NCI-H510A treated with DMSO at 0.1 percent for 48 hours (cell line): ENCODE results near the gene STEAP3.
"Not testable (repeated sequence)": the region's sequence is repeated elsewhere in the genome, so short reads cannot be mapped to it uniquely, and the experiment has no call there.

Experiments
- DNase-seq: peaks from one replicate; lab custom pipeline; 2025; lab: John Stamatoyannopoulos, UW

STEAP3 gene

DNA sequence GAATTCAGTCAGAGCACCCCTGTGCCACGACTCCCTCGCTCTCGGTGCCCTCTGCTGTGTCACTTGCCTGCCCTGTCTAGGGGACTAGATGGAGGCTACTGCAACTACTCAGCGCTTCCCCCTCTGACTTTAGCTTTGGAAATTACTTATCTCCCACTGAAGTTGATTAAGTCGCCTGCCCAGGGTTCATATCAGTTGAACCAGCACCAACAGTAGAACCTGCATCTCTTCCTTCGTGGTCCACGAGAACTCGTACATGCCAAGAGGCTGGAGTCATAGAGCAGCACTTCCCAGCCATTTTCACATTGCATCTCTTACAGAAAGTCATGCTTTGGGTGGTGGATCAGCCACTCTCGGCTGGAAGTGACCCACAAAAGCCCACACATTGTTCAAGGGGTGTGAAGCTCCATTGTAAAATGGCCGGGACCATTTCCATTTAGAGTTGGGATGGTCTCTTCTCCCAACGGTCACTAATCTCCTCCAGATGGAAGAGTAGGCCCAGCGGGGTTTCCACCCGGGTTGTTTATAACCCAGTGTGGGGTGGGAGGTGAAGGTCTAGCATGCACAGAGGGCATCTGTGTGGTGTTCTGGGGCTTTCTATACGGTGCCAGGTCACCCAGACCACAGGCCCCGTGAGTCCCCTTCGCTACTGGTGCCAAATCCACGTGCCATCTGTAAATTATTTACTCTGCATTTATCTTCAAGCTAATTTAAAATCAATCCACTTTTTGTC lies 38.0 kb downstream of the STEAP3 start:
- DNase-seq: no peak

DNA sequence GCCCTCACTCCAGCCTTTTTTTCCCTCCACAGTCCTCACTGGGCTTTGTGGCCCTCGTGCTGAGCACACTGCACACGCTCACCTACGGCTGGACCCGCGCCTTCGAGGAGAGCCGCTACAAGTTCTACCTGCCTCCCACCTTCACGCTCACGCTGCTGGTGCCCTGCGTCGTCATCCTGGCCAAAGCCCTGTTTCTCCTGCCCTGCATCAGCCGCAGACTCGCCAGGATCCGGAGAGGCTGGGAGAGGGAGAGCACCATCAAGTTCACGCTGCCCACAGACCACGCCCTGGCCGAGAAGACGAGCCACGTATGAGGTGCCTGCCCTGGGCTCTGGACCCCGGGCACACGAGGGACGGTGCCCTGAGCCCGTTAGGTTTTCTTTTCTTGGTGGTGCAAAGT lies 39.4 kb downstream of the STEAP3 start:
- DNase-seq: no peak

DNA sequence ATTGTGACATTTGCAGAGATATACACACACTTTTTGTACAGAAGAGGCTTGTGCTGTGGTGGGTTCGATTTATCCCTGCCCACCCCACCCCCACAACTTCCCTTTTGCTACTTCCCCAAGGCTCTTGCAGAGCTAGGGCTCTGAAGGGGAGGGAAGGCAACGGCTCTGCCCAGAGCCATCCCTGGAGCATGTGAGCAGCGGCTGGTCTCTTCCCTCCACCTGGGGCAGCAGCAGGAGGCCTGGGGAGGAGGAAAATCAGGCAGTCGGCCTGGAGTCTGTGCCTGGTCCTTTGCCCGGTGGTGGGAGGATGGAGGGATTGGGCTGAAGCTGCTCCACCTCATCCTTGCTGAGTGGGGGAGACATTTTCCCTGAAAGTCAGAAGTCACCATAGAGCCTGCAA lies 40.0 kb downstream of the STEAP3 start:
- no peak for DNase-seq

DNA sequence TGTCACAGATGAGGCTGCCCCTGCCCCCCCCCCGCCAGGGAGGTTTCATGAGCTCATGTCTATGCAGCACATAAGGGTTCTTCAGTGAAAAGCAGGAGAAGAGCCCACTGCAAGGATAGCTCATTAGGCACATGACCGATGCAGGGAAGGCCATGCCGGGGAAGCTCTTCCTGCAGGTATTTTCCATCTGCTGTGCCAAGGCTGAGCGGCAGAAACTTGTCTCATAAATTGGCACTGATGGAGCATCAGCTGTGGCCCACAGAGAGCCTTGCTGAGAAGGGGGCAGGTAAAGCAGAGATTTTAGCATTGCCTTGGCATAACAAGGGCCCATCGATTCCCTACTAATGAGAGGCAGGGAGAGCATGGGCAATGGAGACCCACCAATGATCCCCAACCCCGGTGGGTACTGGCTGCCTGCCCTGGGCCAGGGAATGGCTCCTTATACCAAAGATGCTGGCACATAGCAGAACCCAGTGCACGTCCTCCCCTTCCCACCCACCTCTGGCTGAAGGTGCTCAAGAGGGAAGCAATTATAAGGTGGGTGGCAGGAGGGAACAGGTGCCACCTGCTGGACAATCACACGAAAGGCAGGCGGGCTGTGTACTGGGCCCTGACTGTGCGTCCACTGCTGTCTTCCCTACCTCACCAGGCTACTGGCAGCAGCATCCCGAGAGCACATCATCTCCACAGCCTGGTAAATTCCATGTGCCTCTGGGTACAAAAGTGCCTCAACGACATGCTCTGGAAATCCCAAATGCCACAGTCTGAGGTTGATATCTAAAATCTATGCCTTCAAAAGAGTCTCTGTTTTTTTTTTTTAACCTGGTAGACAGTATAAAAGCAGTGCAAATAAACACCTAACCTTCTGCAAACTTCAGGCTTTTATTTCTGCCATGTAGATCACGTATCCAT lies 41.4 kb downstream of the STEAP3 start:
- peak; percentile 74 for DNase-seq

DNA sequence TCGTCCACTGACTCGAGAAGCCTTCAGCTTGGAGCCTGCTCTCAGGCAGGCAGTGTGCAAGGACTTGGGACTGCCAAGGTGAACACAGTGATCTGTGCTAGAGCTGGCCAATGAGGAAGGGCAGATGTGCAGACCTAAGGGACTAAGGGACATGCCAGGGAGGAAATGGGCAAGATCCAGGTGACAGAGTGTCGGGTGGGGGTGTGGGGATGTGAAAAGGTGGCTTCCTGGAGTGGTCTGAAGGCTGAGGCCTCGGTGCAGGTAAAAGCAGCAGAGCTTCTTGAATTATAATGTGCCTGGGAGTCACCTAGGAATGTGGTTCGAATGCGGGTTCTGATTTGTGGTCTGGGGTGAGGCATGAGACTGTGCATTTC lies 42.0 kb downstream of the STEAP3 start:
- DNase-seq: no peak

DNA sequence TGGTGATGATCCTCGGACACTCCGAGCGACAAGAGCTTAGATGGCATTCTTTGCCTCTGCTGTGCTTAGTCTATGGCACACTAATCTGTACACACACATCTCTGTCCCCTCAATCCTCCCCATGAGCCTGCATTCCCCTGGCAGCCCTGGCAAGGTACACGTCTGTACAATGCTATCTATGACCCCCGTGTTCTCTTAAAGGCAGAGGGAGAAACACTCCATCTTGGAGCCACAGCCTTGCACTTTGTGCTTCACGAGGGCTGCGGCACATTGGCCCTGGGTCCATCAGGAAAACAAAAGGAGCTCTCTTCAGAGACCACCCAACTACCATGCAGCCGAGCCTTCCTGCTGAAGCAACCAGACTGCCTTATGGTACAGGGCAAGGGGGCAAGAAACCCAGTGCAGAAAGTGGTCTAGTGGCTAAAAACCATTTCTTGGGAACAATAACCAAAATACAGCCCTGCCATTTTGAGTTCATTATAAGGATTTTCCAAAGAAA lies 42.5 kb downstream of the STEAP3 start:
- DNase-seq: no peak

DNA sequence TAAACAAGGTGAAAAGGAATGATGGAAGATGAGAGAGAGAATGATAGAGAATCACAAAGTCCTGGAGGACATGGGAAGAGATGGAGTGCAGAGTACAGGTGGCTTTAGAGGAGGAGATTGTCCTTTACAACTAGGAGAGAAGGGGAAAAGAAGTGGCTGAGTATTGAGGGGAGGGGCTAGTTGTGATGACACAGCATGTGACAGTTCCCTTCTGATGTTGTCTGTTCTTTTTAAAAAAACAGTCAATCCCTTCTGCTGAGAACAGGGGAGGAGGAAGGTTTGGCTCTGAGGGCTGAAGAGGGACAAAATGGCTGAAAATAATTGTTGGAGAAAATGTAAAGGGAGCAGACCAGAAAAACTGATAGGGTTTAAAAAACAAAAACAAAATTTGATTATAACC lies 44.0 kb downstream of the STEAP3 start:
- no peak for DNase-seq

DNA sequence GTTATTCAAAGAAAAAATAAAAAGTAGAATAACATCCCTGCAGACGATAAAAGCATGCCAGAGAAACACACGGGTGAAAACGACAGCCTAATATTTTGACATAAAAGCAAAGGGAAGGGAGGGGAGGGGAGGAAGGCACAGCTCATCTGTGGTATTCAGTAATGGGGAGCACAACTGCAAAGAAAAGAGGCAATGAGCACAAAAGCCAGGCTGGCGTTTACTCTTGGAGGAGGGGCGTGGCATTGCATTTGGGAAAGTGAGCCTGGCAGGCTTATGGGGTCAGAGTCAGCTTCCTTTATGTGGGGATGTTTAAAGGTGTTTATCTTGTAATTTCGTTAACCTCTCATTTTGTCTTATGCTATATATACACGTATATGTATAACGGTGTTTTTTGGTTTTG lies 53.2 kb downstream of the STEAP3 start:
- DNase-seq: no peak

DNA sequence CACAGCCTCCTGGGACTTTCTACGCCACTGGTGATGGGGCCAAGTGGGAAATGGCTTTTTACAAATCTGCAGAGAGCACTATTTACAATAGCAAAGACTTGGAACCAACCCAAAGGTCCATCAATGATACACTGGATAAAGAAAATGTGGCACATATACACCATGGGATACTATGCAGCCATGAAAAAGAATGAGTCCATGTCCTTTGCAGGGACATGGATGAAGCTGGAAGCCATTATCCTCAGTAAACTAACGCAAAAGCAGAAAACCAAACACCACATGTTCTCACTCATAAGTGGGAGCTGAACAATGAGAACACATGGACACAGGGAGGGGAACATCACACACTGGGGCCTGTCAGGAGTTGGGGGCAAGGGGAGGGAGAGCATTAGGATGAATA lies 54.8 kb downstream of the STEAP3 start:
- DNase-seq: not testable (repeated sequence)

DNA sequence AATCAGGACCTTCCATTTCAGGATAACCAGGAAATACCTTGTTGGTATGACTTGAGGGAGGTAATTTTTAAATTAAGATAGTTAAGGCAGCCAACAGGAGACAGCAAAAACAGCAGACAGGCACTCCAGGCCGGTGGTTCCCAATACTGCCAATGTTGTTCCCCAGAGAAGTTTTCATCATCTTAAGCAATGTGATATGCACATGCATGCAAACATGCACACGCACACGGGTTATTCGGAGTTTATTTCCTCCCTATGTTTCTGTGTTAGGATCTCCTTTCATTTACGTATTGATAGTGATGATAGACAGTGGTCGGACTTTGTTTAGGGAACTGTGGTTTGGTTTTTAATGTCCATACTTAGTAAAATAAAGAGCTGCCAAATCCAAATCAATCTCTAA lies 55.3 kb downstream of the STEAP3 start:
- DNase-seq: no peak

DNA sequence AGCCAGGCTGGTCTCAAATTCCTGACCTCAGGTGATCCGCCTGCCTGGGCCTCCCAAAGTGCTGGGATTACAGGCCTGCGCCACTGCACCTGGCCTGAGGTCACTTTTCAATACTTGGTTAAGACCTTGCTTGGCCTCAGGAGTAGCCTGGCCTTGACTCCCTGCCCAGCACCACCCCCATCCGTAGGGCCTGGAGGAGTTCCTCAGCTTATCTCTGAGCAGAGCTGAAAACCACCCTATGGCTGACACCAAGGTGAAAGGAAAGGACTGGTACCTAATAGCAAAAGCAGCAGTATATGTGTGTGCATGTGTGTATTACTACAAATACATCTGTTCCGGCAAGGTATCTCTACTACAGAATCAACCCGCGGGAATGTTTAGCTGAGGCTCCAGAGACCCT lies 56.0 kb downstream of the STEAP3 start:
- no peak for DNase-seq

DNA sequence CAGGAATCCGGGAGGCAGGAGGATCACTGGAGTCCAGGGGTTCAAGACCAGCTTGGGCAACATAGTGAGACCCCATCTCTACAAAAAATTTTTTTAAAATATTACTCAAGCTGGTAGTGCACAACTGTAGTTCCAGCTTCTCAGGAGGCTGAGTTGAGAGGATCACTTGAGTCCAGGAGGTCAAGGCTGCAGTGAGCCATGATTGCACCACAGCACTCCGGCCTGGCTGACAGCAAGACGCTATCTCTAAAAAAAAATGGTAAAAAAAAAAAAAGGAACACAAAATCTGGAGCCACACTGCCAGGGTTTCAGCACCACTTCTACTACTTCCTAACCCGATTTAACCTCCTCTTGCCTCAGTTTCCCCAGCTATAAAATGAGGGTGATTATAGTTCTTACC lies 57.0 kb downstream of the STEAP3 start:
- no peak for DNase-seq

DNA sequence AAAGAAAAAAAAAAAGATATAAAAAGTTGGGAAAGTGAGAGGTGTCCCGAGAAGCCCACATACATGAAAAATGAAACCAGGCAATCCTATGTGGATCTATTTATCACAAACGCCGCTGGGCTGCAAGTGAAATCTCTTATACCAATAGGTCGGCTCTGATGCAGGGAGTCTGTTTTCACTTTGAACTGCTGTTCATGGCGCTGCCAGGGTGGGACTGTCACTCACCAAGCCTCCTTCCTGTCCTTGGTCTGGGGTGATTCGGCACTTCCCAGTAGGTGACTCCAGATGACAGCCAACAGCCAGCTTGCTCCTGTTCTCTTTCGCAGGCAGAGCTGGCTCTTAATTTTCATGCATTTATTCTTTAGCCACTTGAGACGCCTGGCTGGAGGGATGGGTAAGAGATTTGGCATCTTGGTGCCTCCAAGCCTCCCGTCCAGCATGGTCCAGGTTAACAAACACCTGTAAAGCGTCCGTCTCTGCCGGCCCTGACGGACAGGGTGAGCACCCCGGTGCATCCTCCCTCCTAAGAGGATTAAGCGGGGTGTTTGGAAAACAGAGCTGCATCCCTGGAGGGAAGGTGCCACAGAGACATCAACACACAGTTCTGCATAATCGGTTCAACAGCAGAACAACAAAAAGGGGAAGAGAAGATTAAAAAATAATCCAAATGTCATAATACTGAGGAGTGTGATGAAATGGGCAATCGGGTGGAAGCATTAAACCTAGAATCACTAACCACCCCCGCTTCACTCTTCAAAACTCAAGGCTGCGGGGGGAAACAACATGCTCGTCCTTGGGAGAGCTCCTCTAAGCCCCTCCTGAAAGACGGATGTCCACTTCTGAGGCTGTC lies 58.7 kb downstream of the STEAP3 start:
- DNase-seq: no peak

DNA sequence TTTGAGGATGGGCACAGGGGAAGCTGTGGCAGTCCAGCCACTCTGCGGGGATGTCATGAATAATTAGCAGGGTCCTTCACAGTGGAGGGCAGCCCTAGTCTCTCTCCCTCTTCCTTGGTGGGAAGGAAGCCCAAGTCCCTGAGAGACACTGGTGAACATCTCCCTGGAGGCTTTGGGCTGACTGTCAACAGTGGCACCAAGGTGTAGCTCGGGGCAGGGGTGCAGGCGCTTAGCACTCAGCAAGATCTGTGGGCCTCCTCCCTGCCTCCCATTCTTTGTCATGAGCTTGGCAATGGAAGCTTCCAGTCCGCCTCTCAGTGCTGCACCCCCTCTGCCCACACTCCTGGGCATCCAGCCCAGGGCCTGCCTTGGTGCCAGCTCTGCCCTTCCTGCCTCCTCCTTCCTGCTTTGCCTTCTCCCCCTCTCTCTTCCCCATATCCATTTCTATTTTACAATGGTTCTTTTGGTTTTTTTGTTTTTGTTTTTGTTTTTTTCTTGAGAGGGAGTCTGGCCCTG lies 59.4 kb downstream of the STEAP3 start:
- DNase-seq: no peak

DNA sequence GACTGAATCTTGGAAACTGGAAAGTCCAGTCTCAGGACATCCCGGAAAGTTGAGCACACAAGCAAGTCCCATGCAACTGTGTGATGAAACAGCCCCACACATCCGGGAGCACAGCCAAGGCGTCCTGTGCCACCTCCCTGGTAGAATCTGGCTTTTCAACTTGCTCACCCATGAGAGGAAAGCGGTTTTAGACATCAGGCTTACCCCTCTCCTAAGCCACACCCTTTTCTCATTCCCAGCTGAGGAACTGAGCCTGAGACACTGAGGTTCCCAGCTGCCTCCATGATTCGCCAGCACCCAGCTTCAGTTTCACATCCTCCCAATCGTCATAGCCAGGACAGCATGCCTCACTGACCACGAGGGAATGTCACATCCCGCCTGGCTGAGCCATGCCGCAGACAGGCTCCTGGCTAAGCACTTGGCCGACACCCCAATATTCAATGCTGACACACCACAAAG lies 60.3 kb downstream of the STEAP3 start:
- DNase-seq: no peak

DNA sequence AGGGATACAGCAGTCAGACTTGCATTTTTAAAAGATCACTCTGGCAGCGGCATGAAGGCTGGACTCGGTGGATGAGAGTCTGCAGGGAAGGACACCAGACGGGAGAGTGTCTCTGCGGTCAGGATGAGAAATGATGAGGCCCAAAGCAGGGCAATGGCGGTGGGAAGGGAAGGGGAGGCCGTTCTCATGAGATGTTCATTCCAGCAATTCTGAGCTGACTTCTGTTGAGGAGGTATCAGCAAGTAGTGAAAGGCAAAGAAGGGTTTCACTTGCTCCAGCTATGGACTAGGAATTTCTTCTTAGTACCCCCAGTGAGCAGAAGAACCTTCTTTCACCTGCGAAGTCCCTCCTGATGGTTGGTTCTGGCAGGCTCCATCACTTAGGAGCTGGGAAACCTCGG lies 63.0 kb downstream of the STEAP3 start:
- no peak for DNase-seq

DNA sequence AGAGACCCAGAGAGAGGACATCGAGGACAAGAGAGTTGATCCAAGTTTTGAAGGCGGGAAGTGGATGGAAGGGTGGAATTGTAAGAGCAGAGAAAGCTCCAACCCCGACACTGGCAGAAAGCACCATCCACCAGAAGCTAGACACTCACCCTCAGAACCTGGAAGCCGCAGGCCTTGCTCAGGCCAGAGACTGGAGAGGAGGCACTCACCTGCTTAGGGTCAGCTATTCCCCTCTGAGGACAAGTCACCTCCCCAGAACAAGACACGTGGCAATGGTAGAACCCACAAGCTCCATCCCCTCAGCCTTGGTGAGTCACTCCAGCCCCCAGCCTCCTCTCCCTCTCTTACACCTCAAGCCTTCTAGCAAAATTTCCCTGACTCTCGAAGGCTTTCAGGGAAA lies 64.9 kb downstream of the STEAP3 start:
- DNase-seq: no peak

DNA sequence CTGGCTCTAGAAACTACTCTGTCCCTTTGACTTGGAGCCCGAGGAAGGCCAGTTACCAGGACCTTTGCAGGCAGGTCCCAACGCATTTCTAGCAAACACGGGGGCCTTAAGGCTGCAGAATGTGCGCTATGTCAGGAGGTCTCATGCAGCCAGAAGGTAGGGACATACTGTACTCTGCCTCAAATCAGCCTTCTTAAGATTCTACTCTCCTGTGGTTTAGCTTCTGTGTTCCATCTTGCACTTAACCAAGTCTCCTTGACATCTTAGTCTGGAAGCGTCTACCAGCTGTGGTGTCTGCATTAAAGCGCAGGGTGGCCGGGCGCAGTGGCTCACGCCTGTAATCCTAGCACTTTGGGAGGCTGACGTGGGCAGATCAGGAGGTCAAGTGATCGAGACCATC lies 65.5 kb downstream of the STEAP3 start:
- DNase-seq: no peak

DNA sequence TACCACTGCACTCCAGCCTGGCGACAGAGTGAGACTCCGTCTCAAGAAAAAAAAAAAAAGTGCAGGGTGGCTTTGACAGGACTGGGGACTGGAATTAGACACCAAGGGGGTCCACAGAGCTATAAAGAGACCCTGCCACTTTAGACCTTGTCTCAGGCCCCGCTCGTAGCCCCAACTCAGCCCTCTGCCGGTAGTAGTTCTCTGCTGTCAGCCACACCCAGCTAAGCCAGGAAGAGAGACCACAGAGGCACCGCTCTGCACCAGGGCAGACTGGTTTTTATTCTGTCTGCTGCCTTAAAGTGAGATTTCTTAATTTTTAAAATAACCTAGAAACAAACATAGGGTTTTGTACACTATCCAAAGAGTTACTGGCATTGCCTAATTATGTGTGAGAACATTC lies 66.0 kb downstream of the STEAP3 start:
- DNase-seq: no peak

DNA sequence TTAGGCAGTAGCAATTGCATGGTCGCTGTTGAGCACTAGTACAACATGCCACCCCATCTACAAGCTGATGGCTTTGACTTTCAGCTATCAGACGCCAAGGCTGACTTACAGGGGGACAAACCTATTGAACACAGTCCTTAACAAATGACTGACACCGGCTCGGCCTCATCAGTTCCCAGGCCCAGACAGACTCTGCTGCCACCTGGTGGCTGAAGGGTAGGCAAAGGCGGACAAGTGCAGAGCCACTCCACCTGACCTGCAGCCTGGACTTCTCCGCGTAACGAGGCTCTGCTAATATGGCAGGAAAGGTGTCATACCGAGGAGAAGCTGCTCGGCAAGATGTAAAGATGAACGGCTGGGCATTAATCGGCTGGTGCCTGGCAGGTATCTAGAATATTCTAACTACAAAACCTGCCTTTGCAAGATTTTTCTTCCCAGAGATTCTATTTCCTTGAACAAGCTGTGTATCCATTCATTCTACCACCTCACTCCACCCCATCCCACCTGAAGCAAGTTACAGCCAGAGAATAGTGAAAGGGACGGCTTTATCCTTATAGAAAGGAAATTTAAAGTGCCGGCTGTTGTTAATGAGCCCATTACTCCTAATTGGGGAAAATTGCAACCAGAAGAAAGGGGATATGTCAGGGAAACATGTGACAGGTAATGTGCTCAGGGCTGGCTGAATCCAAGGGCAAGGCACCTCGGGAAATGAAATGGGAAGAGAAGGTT lies 67.4 kb downstream of the STEAP3 start:
- DNase-seq: peak; percentile 93

DNA sequence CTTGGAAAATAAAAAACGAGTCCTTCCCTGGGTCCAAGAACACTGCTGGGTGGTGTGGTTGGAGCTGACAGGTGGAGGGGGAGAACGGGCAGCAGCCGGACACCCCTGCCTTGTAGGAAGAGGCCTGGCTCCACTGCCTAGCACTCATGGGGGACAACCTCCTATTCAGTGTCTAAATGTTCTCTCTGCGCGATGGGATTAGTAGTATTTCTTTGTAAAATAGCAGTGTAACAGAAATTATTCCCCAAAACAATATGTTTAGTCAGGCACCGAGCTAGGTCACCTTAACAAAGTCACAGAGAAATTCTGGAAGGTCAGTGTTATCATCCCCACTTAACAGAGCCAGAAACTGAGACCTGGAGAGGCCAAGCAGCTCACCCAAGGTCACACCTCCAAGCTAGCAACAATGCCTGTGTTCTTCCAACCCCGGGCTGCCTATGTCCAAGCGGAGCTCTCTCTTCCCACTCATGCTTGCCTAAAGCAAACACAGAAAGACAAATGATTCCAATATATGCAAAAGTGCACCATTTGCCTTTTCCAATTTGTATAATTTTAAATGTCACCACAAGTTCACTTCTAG lies 68.0 kb downstream of the STEAP3 start:
- DNase-seq: no peak
